DMS153 (cell line): ENCODE results near the gene CDK18.

Source experiments
- DNase-seq: peaks from one replicate; lab custom pipeline; 2025; lab: John Stamatoyannopoulos, UW

The CDK18 gene

DNA sequence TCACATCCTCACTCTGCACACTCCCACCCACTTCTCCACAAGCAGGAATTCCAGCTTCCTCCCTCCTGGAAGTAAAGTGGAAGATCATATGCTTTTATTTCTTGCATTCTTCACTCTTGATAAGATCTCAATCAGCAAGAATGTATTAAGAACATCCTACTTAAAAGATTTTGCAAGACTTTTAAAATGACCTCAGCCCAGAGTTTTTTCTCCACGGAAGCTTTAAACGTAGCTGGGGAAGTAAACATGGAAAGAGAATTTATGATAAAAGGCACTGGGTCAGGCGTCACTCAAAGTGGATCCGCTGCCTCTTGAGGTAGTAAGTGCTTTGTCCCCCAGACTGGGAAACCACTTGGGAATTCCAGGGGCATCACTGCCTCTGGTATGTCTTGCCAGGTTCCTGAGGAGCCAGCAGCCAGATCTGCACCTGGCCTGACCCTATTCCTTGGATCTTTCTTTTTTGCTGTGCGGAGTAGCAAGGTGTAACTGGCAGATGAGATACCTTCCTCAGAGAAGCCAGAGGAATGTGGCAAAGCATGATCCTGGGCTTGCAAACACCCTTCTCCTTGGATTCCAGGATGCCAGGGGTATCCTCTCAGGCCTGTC lies 33.9 kb downstream of the CDK18 start:
- no peak for DNase-seq

DNA sequence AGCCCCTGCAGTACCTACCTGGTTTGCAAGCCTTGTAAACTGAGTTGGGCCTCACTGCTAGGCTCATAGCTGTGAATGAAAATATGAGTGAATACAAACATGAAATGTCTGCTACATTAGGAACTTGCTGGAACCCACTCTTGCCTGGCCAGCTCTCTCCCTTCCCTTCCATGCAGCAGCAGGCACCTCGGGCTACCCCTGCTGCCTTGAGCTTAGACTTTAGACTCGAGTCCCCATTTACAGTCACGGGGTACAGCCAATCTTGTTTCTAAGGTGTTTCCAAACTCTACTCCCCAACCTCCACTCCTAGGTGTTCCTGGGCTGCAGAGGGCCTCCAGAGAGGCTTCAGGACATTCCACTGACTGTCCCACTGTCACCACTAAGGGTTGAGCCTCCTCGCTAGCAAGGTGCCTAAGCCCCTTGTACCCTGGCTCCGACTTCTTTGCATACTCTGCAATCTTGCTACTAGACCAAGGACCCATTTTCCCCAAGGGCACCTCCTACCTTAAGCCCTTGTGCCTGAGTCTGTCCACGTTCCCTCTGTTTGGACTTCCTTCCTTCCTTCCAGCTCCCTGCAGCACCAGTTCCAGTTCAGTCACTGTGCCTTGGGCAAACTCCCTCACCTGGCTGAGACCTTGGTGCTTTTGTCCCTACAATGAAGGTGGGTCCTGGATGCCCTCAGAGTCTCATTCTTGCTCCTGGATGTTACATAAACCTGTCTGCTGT lies 36.9 kb downstream of the CDK18 start:
- no peak for DNase-seq

GRCh38 chr1:205542367-205542766 lies 37.9 kb downstream of the CDK18 start:
- DNase-seq, result no peak

- peak; percentile 87 for DNase-seq
Measured at GRCh38 chr1:205543351-205544301, 39.2 kb downstream of the CDK18 start.

DNA sequence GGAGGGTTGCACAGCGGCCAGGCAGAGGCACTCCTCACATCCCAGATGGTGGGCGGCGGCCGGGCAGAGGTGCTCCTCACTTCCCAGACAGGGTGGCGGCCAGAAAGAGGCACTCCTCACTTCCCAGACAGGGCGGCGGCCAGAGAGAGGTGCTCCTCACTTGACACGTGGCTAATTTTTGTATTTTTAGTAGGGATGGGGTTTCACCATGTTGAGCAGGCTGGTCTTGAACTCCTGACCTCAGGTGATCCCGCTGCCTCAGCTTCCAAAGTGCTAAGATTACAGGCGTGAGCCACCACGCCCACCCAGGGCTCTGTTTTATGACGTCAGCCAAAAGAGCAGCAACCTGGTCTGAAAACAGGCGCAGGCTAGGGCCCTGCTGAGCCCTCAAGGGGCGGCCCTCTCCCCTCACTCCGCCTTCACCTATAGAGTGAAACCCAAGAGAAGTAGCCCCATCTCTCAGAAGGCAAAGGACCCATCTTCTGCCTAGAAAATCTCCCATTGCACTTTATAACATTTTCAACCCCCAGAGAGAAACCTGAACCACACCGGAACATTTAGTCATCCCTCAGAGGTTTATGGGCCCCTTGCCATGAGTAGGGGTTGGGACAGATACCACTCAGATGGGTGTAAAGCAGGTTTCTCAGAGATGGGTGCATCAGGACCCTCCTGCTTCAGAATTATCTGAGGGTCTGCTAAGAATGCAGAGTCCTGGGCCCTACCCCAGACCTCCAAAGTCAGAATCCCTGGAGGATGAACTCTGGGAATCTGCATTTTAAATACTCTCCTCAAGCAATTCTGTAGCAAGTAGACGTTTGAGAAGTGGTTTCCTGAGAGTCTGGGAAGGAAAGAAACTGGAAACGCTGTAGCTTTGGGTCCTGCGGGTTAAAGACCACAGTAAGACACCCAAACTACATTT lies 40.8 kb downstream of the CDK18 start:
- DNase-seq, result no peak

- DNase-seq, result no peak
Measured at GRCh38 chr1:205545991-205546390, 41.5 kb downstream of the CDK18 start.

DNA sequence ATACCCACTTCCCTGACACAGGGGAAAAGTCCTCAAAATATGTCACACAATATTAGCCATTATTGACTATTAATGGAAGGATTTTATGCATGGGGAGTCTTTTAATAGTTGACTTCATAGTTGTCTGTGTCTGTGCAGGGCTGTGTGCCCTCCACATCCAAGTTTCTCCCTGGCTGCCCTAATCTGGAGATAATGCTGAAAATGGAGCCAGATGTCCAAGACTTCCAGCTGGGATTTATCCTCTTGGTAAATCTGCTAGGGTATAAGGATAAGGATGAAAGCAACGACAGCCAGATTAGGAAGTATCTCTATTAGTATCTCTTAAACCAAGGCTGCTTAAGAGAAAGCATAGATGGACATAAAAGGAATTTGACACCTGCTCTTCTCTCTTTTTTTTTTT lies 42.1 kb downstream of the CDK18 start:
- DNase-seq, result no peak

DNA sequence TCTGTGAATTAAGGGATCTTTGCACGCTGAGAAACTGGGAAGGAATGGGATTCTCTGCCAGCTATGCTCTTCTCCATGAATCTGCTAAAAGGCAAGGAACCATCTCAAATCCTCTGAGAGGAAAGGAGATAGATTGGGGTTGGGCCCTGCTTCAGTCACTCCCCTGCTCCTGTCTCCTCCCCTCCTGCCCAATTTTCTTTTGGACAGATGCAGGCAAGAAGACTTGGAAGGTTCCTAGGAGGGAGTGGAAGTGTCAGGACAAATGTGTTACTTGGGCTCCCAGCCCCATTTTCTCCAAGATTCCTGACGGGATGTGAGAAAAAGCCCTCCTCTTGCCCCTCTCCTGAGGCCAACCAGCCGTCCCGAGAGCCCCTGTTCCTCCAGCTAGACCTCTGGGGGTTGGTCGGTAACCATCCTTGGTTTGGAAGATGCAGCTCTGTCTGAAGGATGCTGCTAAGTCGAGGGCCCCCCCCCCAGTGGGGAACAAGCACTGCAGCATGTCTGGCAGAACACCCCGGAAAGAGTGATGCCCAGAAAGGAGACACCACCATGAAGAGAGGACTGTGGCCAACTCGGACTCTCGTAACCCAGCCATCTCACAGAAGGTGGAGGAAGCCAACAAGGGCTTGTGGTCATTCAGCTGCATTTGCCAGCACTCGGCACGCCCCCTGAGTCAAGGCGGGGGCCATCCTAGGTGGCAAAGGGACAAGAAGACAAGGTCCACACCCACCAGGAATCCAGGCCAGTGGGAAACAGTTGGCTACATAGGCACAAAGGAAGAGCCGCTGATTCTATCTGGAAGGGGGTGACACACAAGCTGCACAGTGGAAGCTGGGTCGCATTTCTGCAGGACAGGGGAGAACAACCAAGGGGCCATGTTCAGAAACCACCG lies 43.7 kb downstream of the CDK18 start:
- no peak for DNase-seq

GRCh38 chr1:205554026-205554811 lies 49.8 kb downstream of the CDK18 start:
- DNase-seq, result no peak

DNA sequence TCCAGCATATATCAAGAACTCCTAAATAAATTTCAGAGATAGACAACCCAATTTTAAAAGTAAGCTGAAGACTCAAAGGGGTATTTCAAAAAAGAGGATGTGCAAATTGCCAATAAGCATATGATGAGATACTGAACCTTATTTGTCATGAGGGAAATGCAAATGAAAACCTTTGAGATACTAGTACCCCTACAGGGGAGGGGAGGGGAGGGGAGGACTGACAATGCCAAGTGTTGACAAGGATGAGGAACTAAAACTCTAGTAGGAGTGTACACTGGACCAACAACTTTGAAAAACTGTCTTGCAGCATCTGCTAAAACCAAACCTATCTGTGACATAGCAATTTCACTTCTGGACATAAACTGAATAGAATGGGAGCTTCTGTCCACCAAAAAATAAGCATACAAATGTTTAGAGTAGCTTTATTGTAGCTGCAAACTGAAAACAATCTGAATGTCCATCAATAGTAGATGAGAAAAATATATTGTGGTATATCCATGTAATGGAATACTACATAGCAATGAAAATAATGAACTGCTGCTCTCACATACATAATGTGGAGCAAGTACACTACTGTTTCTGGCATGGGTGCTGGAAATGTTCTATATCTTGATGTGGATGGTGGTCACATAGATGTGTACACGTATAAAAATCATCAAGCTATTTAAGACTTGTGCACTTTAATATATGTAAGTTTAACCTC lies 57.2 kb downstream of the CDK18 start:
- no peak for DNase-seq

- peak; percentile 46 for DNase-seq
Measured at GRCh38 chr1:205563927-205564441, 59.5 kb downstream of the CDK18 start.

- peak; percentile 35 for DNase-seq
Measured at GRCh38 chr1:205565799-205566198, 61.3 kb downstream of the CDK18 start.

- no peak for DNase-seq
Measured at GRCh38 chr1:205567716-205568115, 63.2 kb downstream of the CDK18 start.

GRCh38 chr1:205568135-205568468 lies 63.6 kb downstream of the CDK18 start:
- no peak for DNase-seq

DNA sequence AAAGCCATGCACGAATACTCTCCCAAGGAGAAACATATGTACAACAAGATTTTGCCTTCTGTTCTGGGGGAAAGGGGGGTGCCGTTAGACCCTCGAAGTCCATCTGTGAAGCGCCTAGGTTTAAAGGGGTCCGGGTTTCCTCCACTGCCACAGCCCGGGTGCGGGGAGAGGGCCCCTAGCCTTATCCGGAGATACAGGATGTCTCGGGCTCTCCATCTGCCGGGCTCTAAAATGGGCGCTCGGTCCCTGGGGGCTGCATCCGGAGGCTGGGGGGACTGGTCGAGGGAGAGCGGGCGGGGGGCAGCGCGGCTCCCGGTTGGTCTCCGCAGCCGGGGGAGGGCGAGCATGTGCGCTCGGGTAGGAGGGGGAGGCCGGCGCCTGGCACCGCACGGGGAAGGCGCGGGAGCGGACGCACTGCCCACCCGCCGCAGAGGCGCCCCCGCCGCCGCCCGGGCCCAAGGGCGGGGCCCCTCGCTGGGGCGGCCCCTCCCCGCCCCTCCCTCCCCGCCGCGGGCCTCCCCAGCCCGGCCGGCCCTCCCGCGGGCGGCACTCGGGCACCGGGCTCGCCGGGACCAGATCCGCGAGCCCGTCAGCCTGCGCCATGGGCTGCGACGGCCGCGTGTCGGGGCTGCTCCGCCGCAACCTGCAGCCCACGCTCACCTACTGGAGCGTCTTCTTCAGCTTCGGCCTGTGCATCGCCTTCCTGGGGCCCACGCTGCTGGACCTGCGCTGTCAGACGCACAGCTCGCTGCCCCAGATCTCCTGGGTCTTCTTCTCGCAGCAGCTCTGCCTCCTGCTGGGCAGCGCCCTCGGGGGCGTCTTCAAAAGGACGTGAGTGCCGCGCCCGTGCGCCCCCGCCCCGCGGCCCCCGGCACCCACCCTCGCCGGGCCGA lies 64.2 kb downstream of the CDK18 start:
- no peak for DNase-seq

DNA sequence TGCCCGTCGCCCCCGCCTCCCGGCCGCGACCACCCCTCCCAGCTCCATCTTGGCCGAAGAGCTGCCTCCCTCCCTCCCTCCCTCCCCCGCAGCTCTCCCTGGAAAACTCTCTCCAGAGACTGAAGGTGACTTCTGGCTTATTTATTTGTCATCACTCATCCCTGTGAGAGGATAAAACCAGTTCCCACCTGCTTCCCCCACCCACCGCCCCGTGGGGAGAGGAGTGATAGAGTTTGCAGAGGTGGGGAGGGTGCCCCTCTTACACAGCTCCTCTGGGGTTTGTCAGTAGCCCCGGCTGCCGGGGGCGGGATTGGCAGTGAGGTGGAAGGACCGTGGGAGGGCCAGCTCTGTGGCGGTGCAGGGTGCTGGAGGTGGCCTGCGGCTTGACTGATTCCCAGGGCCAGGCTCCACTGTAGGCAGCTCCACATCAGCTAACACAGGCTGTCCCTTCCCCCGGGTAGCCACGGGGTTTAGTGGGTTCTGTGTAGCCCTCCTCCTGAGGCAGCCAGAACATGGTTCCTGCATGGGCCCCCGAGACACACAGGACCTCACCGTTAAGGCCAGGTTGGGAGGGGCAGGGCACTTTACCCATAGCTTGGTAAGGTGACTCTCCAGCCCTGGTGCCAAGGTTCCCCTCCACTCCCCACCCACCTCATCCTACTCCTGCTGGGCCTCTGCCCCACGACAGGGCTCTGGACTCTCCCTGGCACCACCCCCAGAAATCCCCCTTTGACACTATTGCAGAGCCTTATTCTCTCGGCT lies 65.1 kb downstream of the CDK18 start:
- DNase-seq, result no peak

DNA sequence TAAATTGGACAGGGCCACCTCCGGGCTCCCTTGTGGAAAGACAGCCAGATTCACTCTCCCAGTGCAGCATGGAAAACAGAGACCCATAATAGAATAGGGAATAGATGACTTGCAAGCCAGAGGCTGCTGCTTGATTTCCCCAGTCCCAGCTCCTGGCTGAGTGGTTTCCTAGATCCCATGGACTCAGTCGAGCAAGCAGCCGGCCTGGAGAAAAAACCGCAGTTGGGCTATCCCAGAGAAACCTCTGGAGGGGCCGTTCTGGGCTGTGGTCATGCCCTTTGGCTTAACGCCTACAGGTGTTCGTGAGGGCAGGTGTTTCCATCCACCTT lies 65.7 kb downstream of the CDK18 start:
- no peak for DNase-seq
